HepG2 (cell line): Measurements from ENCODE around the gene TRMT1. TPM values are rescaled to one million over a fixed set of nuclear protein-coding genes. Genes with fewer than 3 reads are reported as not detected.
A peak's percentile ranks its signal among the peaks of the same experiment; 100 is the strongest.

Source experiments
- ARNT ChIP-seq: fragments of 450-650 bp; IDR thresholded peaks from 2 replicates; pipeline ENCODE4 v1.6.1; 2017
- BHLHE40 ChIP-seq: IDR thresholded peaks from 2 replicates; pipeline ENCODE4 v1.6.1; 2011; ENCODE audit warnings: low read length, improper control_type of control experiment
- DPF2 ChIP-seq: sonication (generic); formaldehyde crosslinking; IDR thresholded peaks from 2 replicates; pipeline ENCODE4 v1.4.0; 2020; ENCODE audit warnings: mild to moderate bottlenecking, low read depth, missing genetic modification reagents, borderline replicate concordance
- ELF3 ChIP-seq: IDR thresholded peaks from 2 replicates; pipeline ENCODE4 v1.6.1; 2016; ENCODE audit warnings: missing genetic modification reagents, missing compliant biosample characterization
- ERF ChIP-seq: IDR thresholded peaks from 2 replicates; pipeline ENCODE4 v1.6.1; 2018; ENCODE audit warnings: missing biosample characterization, missing genetic modification reagents
- FLYWCH1 ChIP-seq: sonication (generic); formaldehyde crosslinking; IDR thresholded peaks from 2 replicates; pipeline ENCODE4 v1.8.1; 2023; ENCODE audit warnings: mild to moderate bottlenecking, missing genetic modification reagents
- HNF4G ChIP-seq, 2 experiments: sonication (generic) in 1 of 2; formaldehyde crosslinking in 1 of 2; IDR thresholded peaks; 2 replicates each; pipeline versions ENCODE4 v1.4.0 to v1.6.1; 2011 to 2020; ENCODE audit warnings: borderline replicate concordance in 2 of 2, low read depth in 2 of 2, mild to moderate bottlenecking in 2 of 2, low read length in 1 of 2, missing genetic modification reagents in 1 of 2, moderate library complexity in 1 of 2
- PTBP1 ChIP-seq: fragments of 200-400 bp; formaldehyde crosslinking; IDR thresholded peaks from 2 replicates; pipeline ENCODE4 v1.6.1; 2018; ENCODE audit warnings: low read length, low read depth; ENCODE audit not compliant: poor library complexity, severe bottlenecking
- REL ChIP-seq: sonication (generic); formaldehyde crosslinking; conservative IDR thresholded peaks from 2 replicates; pipeline ENCODE4 v1.8.0; 2022; ENCODE audit warnings: mild to moderate bottlenecking, missing genetic modification reagents, moderate library complexity
- REPIN1 ChIP-seq: sonication (generic); formaldehyde crosslinking; IDR thresholded peaks from 2 replicates; pipeline ENCODE4 v1.8.0; 2022; ENCODE audit warnings: missing genetic modification reagents, low read depth, mild to moderate bottlenecking, borderline replicate concordance
- SIN3B ChIP-seq: fragments of 150-350 bp; IDR thresholded peaks from 2 replicates; pipeline ENCODE4 v1.6.1; 2014; ENCODE audit warnings: low read length
- ZKSCAN8 ChIP-seq: IDR thresholded peaks from 2 replicates; pipeline ENCODE4 v1.6.1; 2016; ENCODE audit warnings: borderline replicate concordance, missing genetic modification reagents, missing compliant biosample characterization
- ZNF17 ChIP-seq: sonication (generic); formaldehyde crosslinking; IDR thresholded peaks from 2 replicates; pipeline ENCODE4 v1.5.0; 2020; ENCODE audit warnings: mild to moderate bottlenecking, missing genetic modification reagents
- polyA plus RNA-seq, 8 experiments: library from polyadenylated mRNA; depleted of rRNA in 3 of 8; stranded (reverse) in 7 of 8; unstranded in 1 of 8; fragments of >200 nt; fragmentation: Illumina TruSeq in 4 of 8; extraction: Trizol in 4 of 8; gene quantifications; 2 replicates each; pipeline versions ENCODE4 v1.2.1 to v1.2.3, GENCODE V29; 2011 to 2016; ENCODE audit warnings: low read depth in 4 of 8, missing spikeins in 1 of 8, mixed read lengths in 1 of 8; ENCODE audit not compliant: insufficient read depth in 1 of 8
- total RNA-seq, 5 experiments: library from RNA; depleted of rRNA; stranded (reverse); fragments of >200 nt; fragmentation: Illumina TruSeq; extraction: Trizol; gene quantifications; 2 replicates each; pipeline ENCODE4 v1.2.3, GENCODE V29; 2016; ENCODE audit warnings: low read depth in 1 of 5
- TF ChIP-seq, protein P1 (sequence below): sonication (generic); formaldehyde crosslinking; IDR thresholded peaks from 2 replicates; pipeline ENCODE4 v1.5.1; 2020; ENCODE audit warnings: mild to moderate bottlenecking, missing genetic modification reagents, moderate library complexity
- TF ChIP-seq, protein P2 (sequence below): sonication (generic); formaldehyde crosslinking; IDR thresholded peaks from 2 replicates; pipeline ENCODE4 v1.5.0; 2020; ENCODE audit warnings: missing genetic modification reagents
- TF ChIP-seq, protein P3 (sequence below): sonication (generic); formaldehyde crosslinking; IDR thresholded peaks from 2 replicates; pipeline ENCODE4 v1.4.0; 2020; ENCODE audit warnings: missing genetic modification reagents, borderline replicate concordance
- TF ChIP-seq, protein P4 (sequence below): sonication (generic); formaldehyde crosslinking; conservative IDR thresholded peaks from 2 replicates; pipeline ENCODE4 v1.4.0; 2020; ENCODE audit warnings: missing genetic modification reagents
- TF ChIP-seq, protein P5 (sequence below): sonication (generic); formaldehyde crosslinking; IDR thresholded peaks from 2 replicates; pipeline ENCODE4 v1.4.0; 2020; ENCODE audit warnings: missing genetic modification reagents

TRMT1 gene
- total and polyA plus RNA-seq, 2 of the 13 experiments (the other 11 are each of a cell fraction or from before 2014, with no cell fraction given): 35.5 to 44.1 TPM

DNA sequence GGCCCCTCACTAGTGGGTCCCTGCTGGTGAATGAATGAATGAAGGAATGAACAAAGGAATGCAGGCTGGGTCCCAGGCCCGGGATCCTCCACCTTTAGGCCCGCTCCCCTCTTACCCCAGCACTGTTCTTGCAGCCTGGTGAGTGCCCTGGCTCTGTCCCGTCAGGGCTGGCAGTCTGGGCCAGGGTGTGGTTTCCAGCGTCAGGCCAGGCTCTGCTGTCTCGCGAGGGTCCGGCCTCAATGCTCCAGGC, 14.2 kb downstream of the TRMT1 start (continued):
- TF ChIP-seq REL: no peak
- no peak for TF ChIP-seq FLYWCH1 (CRISPR knock-in tag)
- TF ChIP-seq ELF3 (CRISPR knock-in tag): no peak
- no peak for TF ChIP-seq ARNT
- TF ChIP-seq, protein P1, sequence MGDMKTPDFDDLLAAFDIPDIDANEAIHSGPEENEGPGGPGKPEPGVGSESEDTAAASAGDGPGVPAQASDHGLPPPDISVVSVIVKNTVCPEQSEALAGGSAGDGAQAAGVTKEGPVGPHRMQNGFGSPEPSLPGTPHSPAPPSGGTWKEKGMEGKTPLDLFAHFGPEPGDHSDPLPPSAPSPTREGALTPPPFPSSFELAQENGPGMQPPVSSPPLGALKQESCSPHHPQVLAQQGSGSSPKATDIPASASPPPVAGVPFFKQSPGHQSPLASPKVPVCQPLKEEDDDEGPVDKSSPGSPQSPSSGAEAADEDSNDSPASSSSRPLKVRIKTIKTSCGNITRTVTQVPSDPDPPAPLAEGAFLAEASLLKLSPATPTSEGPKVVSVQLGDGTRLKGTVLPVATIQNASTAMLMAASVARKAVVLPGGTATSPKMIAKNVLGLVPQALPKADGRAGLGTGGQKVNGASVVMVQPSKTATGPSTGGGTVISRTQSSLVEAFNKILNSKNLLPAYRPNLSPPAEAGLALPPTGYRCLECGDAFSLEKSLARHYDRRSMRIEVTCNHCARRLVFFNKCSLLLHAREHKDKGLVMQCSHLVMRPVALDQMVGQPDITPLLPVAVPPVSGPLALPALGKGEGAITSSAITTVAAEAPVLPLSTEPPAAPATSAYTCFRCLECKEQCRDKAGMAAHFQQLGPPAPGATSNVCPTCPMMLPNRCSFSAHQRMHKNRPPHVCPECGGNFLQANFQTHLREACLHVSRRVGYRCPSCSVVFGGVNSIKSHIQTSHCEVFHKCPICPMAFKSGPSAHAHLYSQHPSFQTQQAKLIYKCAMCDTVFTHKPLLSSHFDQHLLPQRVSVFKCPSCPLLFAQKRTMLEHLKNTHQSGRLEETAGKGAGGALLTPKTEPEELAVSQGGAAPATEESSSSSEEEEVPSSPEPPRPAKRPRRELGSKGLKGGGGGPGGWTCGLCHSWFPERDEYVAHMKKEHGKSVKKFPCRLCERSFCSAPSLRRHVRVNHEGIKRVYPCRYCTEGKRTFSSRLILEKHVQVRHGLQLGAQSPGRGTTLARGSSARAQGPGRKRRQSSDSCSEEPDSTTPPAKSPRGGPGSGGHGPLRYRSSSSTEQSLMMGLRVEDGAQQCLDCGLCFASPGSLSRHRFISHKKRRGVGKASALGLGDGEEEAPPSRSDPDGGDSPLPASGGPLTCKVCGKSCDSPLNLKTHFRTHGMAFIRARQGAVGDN (CRISPR knock-in tag): no peak
- no peak for TF ChIP-seq ZKSCAN8 (CRISPR knock-in tag)
- no peak for TF ChIP-seq SIN3B
- TF ChIP-seq, protein P2, sequence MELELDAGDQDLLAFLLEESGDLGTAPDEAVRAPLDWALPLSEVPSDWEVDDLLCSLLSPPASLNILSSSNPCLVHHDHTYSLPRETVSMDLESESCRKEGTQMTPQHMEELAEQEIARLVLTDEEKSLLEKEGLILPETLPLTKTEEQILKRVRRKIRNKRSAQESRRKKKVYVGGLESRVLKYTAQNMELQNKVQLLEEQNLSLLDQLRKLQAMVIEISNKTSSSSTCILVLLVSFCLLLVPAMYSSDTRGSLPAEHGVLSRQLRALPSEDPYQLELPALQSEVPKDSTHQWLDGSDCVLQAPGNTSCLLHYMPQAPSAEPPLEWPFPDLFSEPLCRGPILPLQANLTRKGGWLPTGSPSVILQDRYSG (CRISPR knock-in tag): no peak
- TF ChIP-seq REPIN1 (CRISPR knock-in tag): peak; percentile 54; the same call in 1 of the 2 replicates
- TF ChIP-seq HNF4G (IDR thresholded peaks at IDR 0.05; ENCODE audit: borderline replicate concordance, low read depth, low read length): no peak
- TF ChIP-seq HNF4G (CRISPR knock-in tag; IDR thresholded peaks at IDR 0.05; ENCODE audit: borderline replicate concordance, low read depth): no peak; the same call in 1 of the 2 replicates
- no peak for TF ChIP-seq DPF2 (CRISPR knock-in tag)
- TF ChIP-seq, protein P3, sequence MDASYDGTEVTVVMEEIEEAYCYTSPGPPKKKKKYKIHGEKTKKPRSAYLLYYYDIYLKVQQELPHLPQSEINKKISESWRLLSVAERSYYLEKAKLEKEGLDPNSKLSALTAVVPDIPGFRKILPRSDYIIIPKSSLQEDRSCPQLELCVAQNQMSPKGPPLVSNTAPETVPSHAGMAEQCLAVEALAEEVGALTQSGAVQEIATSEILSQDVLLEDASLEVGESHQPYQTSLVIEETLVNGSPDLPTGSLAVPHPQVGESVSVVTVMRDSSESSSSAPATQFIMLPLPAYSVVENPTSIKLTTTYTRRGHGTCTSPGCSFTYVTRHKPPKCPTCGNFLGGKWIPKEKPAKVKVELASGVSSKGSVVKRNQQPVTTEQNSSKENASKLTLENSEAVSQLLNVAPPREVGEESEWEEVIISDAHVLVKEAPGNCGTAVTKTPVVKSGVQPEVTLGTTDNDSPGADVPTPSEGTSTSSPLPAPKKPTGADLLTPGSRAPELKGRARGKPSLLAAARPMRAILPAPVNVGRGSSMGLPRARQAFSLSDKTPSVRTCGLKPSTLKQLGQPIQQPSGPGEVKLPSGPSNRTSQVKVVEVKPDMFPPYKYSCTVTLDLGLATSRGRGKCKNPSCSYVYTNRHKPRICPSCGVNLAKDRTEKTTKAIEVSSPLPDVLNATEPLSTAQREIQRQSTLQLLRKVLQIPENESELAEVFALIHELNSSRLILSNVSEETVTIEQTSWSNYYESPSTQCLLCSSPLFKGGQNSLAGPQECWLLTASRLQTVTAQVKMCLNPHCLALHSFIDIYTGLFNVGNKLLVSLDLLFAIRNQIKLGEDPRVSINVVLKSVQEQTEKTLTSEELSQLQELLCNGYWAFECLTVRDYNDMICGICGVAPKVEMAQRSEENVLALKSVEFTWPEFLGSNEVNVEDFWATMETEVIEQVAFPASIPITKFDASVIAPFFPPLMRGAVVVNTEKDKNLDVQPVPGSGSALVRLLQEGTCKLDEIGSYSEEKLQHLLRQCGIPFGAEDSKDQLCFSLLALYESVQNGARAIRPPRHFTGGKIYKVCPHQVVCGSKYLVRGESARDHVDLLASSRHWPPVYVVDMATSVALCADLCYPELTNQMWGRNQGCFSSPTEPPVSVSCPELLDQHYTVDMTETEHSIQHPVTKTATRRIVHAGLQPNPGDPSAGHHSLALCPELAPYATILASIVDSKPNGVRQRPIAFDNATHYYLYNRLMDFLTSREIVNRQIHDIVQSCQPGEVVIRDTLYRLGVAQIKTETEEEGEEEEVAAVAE (CRISPR knock-in tag): no peak; the same call in 1 of the 2 replicates
- TF ChIP-seq BHLHE40: no peak
- TF ChIP-seq PTBP1: no peak
- TF ChIP-seq, protein P4, sequence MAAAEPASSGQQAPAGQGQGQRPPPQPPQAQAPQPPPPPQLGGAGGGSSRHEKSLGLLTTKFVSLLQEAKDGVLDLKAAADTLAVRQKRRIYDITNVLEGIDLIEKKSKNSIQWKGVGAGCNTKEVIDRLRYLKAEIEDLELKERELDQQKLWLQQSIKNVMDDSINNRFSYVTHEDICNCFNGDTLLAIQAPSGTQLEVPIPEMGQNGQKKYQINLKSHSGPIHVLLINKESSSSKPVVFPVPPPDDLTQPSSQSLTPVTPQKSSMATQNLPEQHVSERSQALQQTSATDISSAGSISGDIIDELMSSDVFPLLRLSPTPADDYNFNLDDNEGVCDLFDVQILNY (CRISPR knock-in tag): no peak
- no peak for TF ChIP-seq ERF
- no peak for TF ChIP-seq ZNF17 (CRISPR knock-in tag)
- TF ChIP-seq, protein P5, sequence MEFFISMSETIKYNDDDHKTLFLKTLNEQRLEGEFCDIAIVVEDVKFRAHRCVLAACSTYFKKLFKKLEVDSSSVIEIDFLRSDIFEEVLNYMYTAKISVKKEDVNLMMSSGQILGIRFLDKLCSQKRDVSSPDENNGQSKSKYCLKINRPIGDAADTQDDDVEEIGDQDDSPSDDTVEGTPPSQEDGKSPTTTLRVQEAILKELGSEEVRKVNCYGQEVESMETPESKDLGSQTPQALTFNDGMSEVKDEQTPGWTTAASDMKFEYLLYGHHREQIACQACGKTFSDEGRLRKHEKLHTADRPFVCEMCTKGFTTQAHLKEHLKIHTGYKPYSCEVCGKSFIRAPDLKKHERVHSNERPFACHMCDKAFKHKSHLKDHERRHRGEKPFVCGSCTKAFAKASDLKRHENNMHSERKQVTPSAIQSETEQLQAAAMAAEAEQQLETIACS (CRISPR knock-in tag): no peak
